HG02973 (cell line): Measurements from ENCODE around the gene FNDC11.
"Not testable (repeated sequence)": the region's sequence is repeated elsewhere in the genome, so short reads cannot be mapped to it uniquely, and the experiment has no call there.

Experiments
- ATAC-seq: cut with Tn5 transposase; IDR thresholded peaks from one replicate; pipeline ENCODE4 v1.9.1; 2021; ENCODE audit warnings: moderate library complexity; ENCODE audit not compliant: unreplicated experiment

FNDC11 gene

GRCh38 chr20:63566395-63567135, 12.6 kb downstream of the FNDC11 start:
- ATAC-seq, result no peak

DNA sequence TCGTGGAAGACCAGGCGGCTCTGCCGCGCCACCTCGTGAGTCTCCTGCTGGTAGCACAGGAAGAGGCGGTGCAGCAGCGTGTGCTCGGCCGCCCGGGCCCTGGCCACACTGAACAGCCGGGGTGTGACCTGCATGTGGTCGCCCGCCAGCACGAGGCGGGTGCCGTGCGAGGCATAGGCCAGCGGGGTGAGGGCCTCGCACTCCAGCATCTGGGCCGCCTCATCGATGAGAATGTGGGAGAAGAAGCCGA, 13.1 kb downstream of the FNDC11 start:
- ATAC-seq, result no peak

DNA sequence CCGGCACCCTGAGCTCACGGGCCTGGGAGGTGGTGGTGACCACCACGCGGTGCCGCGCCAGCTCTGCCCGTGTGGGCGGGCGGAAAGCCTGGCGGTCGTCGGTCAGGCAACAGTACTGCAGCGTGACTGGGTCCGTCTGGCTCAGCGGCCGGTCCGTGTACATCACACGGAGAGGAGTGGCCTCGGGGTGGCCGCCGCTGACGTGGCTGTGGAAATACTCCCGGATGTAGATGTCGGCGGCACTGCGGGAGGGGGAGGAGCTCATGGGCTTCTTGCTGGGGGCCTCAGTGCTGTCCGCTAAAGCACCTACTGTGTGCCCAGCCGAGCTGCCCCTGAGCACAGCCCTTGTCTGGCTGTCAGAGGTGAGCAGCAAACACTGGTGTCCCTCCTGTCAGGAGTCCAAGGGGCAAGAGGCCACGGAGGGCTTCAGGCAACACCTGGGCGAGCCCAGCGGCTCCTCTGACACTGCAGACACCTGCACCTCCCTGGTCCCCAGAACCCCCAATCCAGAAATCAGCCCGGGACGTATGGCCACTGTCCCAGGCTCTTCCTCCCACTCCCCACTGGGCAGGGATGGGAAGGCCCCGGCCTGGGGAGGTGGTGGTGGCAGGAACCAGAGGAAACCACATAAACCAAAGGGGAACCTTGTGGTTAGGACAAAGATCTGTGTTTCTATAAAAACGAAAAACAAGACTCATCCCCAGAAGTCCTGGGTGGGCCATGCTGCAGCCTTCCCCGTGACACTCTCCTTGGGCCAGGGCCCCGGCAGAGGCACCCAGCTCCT, 13.6 kb downstream of the FNDC11 start:
- ATAC-seq, result peak; percentile 57

DNA sequence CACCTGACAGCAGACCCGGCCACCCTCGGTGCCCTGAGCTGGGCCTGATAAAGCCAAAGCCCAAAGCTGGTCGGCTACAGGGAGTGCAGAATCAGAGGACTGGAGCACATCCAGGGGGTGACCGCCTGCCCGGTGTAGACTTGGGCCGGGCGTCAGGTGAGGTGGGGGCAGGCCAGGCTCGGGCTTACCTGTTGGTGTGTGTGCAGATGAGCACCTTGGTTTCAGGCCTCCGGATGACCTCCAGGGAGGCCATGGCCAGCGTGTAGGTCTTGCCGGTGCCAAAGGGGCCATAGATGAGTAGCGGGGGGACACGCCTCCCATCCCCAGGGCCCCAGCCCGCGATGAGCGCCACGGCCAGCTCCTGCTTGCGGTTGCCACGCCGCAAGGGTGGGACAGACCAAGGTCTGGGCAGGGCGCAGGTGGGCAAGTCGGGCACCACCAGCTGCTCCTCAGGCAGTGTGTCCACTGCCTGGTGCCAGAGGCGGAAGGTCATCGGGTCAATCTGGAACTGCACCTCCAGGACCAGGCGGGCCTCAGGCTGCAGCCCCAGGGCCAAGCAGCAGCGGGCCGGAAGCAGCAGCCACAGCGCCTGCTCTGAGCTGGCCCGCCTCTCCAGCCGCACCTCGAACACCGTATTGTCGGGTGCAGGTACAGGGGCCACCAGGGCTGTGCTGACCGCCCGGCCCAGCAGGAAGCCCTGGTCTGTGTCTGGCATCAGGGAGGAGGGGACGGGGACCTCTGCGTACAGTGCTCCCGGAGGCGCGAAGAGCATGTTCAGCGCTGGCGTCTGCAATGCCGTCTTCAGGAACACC, 14.4 kb downstream of the FNDC11 start:
- no peak for ATAC-seq

DNA sequence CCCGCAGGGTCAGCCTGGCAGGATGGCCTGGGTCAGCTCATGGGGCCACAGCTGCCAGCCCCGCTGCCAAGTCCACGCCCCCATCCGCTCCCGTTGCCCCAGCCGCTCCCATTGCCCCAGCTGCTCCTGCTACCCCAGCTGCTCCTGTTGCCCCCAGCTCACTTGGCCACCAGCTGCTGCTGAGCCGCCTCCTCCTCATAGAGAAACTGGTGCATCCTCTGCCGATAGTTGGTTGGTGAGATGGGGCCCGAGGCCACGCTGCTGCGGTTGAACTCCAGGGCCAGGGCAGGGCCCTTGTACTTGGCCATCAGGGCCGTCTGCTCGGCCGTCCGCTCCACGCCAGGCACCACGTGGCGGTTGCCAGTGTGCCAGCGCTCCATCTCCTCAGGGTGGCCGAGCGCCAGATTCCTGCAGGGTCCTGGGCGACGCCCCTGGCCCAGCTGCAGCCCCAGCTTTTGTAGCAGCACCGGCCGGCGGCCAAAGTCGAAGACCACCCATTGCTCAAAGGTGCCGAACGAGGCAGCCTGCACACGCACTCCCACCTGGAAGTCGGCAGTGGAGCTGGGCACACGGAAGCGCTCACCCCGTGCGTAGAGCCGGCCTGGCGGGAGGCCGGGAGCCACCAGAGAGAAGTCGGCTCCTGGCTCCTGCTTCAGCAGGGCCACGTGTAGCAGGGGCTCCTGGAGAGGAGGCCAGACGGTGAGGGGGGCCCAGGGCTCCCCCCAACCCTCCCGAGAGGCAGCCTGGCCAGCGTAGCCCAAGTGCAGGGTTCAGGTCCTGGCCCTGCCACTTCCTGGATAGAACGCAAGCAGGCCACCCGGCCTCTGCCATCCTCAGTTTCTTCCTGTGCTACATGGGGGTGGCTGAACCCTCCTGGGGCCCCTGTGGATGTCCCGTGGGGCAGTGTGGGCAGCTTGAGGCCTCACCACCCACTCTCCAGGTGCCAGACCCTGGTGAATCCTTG, 15.3 kb downstream of the FNDC11 start:
- no peak for ATAC-seq

DNA sequence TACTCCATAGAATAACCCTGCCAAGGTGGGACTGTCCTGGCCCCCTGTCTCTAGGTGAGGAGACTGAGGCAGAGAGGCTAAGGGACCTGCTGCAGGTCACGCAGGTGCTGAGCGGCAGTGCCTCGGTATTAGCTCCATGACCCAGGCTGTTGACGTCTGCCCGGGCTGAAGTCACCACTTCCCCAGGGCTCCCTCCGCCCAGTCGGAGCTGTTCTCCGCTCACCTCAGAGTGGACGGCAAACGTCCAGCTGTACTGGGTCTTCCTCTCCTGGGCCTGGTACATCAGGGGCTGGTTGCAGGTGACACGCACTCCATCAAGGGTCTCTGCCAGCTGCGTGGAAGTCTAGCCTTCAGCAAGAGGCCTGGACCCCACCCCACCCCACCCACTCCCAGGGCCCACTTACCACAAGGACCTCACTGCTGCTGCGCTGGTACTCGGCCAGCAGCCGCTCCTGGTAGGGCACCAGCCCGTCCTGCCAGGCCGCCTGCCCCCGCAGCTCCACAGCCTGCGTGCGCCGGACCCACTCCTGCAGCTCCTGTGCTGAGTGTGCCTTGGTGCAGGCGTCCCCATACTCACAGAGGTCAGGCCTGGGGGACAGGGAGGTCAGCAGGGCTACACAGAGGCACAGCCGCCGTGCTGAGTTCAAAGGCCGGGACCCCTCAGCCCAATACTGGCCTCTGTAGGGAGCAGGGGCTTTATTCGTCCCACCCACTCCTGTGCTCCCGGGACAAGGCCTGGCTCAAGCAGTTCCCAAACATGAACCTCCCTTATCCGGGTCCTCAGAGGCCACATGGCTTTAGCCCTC, 16.5 kb downstream of the FNDC11 start:
- no peak for ATAC-seq

- ATAC-seq, result not testable (repeated sequence)
These were observed 17.1 kb downstream of the FNDC11 start for GRCh38 chr20:63571087-63571478.

GRCh38 chr20:63572071-63572787, 18.3 kb downstream of the FNDC11 start:
- ATAC-seq, result no peak

- ATAC-seq, result no peak
These were observed 19.1 kb downstream of the FNDC11 start for GRCh38 chr20:63572788-63573646.

GRCh38 chr20:63573647-63574131, 19.7 kb downstream of the FNDC11 start:
- no peak for ATAC-seq

DNA sequence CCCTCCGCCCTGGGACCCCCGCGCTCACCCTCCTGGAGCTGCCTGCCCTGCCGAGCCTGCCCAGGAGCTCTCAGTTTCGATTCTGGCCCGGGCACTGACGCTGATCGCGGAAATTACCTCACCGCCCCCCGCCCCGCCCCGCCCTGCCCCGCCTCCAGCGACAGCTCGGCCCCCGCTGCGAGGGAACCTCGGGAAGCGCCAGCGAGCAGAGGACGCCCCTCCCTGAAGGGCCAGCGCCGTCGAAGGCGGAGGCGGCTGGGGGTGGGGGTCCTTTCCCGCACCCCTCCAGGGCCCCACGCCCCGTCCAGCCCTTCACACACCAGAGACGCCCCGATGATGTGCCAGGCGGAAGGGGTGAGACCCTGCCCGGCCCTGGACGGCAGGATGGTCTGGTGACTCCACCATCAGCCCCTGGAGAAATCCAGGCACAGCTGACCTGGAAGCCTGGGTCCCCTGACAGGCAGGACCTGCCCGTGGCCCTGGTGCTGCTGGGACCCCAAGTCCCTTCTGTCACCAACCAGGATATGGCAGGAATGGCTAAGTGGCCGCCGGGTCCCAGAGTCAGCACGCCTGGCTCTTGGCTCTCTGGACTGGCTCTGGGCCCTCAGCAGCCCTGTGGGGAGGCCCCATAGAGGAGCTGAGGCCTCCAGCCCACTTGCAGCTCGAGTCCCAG, 20.3 kb downstream of the FNDC11 start, which contains the start of gene HELZ2:
TSS of gene HELZ2 (minus strand) at position 84 of the 673 bp plus-strand sequence. CDS start 1,854 bp downstream, outside the sequence.
- no peak for ATAC-seq

DNA sequence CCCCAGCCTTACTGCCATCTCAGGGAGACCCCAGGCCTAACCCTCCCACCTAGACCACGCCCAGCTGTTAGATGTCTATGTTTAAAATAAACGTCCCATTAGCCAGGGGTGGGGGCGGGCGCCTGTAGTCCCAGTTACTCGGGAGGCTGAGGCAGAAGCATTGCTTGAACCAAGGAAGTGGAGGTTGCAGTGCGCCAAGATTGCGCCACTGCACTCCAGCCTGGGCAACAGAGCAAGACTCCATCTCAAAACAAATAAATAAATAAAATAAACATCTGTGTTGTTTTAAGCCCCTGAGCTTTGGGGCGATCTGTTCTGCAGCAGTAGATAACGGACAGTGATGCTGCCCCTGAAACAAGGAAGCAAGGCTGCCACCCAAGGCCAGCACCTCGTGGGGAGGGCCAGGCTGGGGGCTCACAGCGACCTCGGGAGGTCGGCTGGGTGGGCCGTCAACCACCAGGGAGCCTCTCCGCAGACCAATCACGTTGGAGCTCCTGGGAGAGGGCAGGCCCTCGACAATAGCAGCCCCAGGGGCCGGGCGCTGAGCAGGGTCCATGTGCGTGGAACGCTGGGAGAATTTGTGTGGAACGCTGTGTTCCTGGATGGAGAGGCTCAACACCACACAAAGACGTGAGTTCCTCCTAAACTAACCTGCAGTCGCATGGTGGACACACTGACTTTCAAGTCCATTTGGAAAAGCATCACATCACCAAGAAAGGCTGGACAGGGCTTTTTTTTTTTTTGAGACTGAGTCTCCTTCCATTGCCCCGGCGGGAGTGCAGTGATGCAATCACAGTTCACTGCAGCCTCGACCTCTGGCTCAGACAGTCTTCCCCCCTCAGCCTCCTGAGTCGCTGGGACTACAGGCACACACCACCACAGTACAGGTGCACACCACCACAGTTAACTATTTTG, 21.1 kb downstream of the FNDC11 start:
- no peak for ATAC-seq

GRCh38 chr20:63576311-63576710, 22.4 kb downstream of the FNDC11 start:
- ATAC-seq, result no peak

DNA sequence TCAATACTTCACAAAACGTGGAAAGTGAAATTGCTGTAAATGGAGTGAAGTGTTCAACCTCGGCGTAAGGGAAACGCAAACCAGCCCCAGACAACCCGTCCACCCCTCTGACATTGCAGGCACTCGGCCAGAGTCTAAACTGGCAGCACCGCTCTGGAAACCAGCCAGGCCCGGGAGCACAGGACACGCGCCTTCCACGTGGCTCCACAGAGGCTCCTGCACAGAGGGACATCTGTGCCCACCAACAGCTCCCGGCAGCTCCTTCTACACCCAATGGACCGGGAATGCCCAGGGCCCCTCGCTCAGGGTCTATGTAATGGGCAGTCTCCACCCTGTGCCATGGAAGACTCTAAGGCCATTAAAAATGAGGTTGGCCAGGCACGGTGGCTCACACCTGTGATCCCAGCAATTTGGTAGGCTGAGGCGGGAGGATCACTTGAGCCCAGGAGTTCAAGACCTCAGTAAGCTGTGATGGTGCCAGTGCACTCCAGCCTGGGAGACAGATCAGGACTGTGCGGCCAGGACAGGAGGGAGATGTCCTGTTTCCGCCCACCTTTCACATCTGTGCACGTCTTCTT, 23.4 kb downstream of the FNDC11 start:
- no peak for ATAC-seq

DNA sequence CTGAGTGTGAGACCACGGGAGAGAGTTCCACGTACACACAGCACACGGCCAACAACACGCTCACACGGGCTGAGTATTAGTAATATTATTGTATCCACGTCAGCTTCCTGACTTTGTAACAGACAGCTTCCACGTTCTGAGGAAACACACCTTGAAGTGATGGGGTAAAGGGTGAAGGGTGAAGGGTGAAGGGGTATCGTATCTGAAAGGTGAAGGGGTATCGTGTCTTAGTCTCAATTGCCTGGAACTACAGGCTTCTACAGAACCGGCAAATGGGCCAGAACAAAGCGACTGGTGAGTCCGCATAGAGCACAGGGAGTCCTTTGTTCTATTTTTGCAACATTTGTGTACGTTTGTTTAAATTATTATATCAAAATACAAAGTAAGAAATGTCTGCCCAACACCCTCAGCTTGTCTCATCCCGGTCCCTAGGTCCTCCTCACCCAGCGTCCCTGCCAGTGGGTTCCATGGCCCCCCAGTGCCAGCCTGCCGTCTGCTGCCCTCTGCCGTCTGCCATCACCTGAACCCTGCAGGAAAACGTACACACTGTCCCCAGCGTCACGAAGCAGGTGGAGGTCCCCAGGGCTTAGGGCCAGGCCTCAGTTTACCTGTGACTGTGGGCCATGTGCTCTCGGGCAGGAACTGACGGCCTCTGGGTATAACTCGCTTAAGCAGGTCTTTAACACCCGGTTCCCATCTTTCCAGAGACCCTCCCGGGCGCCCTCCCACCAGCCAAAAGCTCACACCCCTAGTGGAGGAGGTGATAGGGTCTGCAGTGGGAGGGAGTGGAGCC, 24.5 kb downstream of the FNDC11 start:
- ATAC-seq, result no peak
